ENCODE data around the gene SHROOM3.
"Not testable (repeated sequence)": the region's sequence is repeated elsewhere in the genome, so short reads cannot be mapped to it uniquely, and the experiment has no call there.

Gene SHROOM3

DNA sequence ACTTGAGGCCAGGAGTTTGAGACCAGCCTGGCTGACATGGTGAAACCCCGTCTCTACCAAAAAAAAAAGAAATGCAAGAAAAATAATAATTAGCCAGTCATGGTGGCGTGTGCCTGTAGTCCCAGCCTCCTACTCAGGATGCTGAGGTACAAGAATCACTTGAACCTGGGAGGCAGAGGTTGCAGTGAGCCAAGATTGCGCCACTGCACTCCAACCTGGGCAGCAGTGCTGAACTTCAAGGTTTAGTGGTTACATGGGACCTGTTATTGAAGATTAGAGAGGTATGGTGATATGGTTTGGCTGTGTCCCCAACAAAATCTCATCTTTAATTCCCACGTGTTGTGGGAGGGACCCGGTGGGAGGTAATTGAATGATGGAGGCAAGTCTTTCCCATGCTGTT lies 292.9 kb downstream of the SHROOM3 start:
- H3K27me3 Mint-ChIP-seq = peaks cover 18% of the 10 kb centered on the region
- H3K4me1 Mint-ChIP-seq = not testable (repeated sequence)

DNA sequence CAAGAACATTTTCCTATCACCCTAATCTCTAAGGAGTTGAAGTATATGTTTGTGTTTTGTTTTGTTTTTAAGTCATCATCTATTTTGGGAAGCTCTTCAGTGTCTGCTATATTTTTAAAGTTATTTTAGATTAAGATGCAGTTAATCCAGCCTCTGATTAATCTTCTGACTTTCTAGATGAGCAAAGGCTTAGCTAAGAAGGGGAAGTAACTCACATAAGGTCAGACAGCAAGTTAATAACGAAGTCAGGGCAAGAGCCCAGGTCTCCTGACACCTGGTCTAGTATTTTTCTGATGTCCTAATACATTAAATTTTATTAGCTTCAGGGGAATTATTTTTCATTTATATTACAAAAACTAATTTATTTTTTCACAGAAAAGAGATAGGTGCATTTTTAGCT lies 294.4 kb downstream of the SHROOM3 start:
- H3K36me3 Mint-ChIP-seq = no peaks in the 10 kb centered on the region
- H3K4me1 Mint-ChIP-seq = no peaks in the 10 kb centered on the region
- DNase-seq (ENCODE audit: low spot score in 2 of 2) (no peak), ATAC-seq (ENCODE audit: low read depth) (no peak)
- peaks cover 18% of the 10 kb centered on the region for H3K27me3 Mint-ChIP-seq
- no peak overlapping the region for H3K27ac Mint-ChIP-seq
- H3K9me3 Mint-ChIP-seq = no peaks in the 10 kb centered on the region
- H3K4me3 Mint-ChIP-seq = no peak overlapping the region

More for the DNA sequence above, 292.9 kb downstream of the SHROOM3 start:
- not testable (repeated sequence) for H3K36me3 Mint-ChIP-seq; H3K4me3 Mint-ChIP-seq; H3K27ac Mint-ChIP-seq; DNase-seq (ENCODE audit: low spot score in 2 of 2); H3K9me3 Mint-ChIP-seq; ATAC-seq (ENCODE audit: low read depth)

- H3K9me3 Mint-ChIP-seq = no peaks in the 10 kb centered on the region
- DNase-seq (ENCODE audit: low spot score in 2 of 2) (no peak), ATAC-seq (ENCODE audit: low read depth) (no peak)
- H3K27me3 Mint-ChIP-seq = peaks cover 18% of the 10 kb centered on the region
- no peaks in the 10 kb centered on the region for H3K4me1 Mint-ChIP-seq
- H3K4me3 Mint-ChIP-seq = no peak overlapping the region
- no peaks in the 10 kb centered on the region for H3K36me3 Mint-ChIP-seq
- no peak overlapping the region for H3K27ac Mint-ChIP-seq
Measured at GRCh38 chr4:76729980-76730379, 295.0 kb downstream of the SHROOM3 start.

DNA sequence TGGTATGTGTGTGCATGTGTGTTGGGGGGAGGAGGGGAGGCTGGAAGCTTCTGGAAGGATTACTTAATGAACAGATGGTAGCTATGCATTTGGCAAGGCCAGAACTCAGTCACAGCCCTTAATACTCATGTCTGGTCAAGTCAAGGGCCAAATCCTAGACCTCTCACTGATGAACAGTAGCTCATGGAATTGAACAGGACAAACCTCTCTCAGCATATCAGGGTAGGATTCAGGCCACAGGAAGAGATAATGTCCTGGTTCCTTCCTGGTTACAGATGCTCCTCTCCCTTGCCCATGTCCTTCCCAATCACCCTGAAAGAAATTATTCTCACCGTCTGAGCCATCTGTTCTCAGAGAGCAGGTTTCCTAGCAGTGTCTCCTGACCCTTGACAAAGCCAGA lies 297.2 kb downstream of the SHROOM3 start:
- Mint-ChIP-seq H3K27me3 (peaks cover 13% of the 10 kb centered on the region), H3K9me3 (no peaks in the 10 kb centered on the region), H3K4me3 (no peak overlapping the region), H3K36me3 (no peaks in the 10 kb centered on the region), H3K4me1 (no peaks in the 10 kb centered on the region), H3K27ac (no peak overlapping the region)
- no peak for DNase-seq (ENCODE audit: low spot score in 2 of 2)
- ATAC-seq (ENCODE audit: low read depth) = no peak

- Mint-ChIP-seq H3K27me3 (peaks cover 17% of the 10 kb centered on the region), H3K36me3 (no peaks in the 10 kb centered on the region), H3K9me3 (no peaks in the 10 kb centered on the region), H3K4me1 (no peaks in the 10 kb centered on the region), H3K4me3 (no peak overlapping the region), H3K27ac (no peak overlapping the region)
- no peak for ATAC-seq (ENCODE audit: low read depth)
- DNase-seq (ENCODE audit: low spot score in 2 of 2) = no peak
Measured at GRCh38 chr4:76733068-76733771, 298.2 kb downstream of the SHROOM3 start.

DNA sequence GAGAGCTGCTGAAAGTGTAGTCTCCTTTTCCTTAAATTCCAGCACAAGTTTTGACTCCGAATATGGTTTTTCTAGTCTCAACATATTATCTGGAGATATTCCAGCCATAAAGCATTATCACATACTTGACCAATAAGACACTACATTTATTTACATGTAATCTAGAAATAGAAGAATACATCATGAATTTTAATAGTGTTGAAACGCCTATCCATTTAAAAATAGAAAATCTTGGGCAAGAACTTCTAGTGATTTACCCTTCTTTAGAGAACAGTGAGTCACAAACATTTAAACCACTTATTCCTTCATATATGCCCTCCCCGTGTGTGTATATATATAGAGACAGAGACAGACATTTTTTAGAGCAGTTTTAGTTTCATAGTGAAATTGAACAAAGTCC lies 301.4 kb downstream of the SHROOM3 start:
- Mint-ChIP-seq H3K4me1 (no peaks in the 10 kb centered on the region), H3K27ac (no peak overlapping the region), H3K36me3 (no peaks in the 10 kb centered on the region), H3K27me3 (peaks cover 17% of the 10 kb centered on the region), H3K4me3 (no peak overlapping the region), H3K9me3 (no peaks in the 10 kb centered on the region)
- no peak for DNase-seq (ENCODE audit: low spot score in 2 of 2)
- ATAC-seq (ENCODE audit: low read depth) = no peak

DNA sequence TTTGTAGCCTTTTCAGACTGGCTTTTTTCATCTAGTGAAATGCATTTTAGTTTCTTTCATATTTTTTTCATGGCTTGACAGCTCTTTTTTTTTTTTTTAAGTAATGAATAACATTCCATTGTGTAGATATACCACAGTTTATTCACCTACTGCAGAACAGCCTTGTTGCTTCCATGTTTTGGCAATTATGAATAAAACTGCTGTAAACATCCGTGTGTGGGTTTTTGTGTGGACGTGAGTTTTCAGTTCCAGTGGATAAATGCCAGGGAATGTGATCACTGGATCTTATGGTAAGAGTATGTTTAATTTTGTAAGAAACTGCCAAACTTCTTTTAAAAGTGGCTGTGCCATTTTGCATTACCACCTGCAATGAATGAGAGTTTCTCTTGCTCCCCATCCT lies 302.2 kb downstream of the SHROOM3 start:
- Mint-ChIP-seq H3K4me3 (no peak overlapping the region), H3K27me3 (peaks cover 12% of the 10 kb centered on the region), H3K36me3 (no peaks in the 10 kb centered on the region), H3K4me1 (no peaks in the 10 kb centered on the region), H3K9me3 (no peaks in the 10 kb centered on the region), H3K27ac (no peak overlapping the region)
- ATAC-seq (ENCODE audit: low read depth) (no peak), DNase-seq (ENCODE audit: low spot score in 2 of 2) (no peak)

DNA sequence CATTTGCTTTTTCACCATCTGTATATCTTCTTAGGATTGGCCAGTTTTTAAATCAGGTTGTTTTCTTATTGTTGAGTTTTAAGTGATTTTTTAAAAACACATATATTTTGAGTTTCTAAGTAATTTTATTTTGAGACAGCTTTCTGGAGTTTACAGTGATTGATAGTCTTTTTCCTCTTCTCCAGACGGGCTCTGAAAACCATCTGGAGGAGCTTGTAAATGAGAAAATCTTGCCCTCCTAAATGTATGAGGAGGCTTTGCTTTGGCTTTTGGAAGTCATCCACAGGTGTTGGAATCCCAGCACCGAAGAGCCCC lies 302.7 kb downstream of the SHROOM3 start:
- Mint-ChIP-seq H3K36me3 (no peaks in the 10 kb centered on the region), H3K4me3 (no peak overlapping the region), H3K27me3 (peaks cover 11% of the 10 kb centered on the region), H3K4me1 (no peaks in the 10 kb centered on the region), H3K9me3 (no peaks in the 10 kb centered on the region), H3K27ac (no peak overlapping the region)
- ATAC-seq (ENCODE audit: low read depth) (no peak), DNase-seq (ENCODE audit: low spot score in 2 of 2) (no peak)

DNA sequence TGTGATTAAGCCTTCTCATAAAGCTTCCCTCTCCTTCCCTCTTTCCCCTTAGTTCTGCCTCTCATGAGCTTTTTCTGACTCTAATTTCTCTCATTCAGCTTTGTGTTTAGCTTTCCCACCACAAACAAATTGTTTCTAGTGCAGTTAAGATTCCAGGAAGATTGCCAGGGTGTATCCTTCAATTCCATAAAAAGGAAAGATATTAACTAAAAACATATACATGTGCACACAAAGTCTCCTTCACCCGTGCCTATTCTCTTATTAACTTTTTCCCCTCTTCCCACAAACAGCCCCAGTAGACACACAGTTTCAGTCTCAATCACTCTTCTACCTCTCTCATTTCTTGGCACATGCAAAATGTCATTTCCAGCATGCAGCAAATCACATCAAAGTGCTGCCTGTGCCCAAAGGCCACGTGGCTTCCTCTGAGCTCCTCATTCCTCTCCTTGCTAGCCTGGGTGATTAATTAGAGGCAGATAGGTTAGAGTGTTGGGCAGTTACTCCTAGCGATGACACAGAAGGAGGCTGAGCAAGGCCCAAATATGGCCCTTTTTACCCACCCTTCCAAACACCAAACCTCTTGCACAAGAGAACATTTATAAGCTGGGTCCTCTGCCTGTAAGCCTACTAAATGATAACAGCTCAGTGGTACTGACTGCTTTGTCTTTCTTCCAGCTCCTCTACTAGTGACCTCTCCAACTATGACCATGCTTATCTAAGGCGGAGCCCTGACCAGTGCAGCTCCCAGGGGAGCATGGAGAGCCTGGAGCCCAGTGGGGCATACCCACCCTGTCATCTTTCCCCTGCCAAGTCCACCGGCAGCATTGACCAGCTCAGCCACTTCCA lies 303.3 kb downstream of the SHROOM3 start:
- Mint-ChIP-seq H3K4me1 (no peaks in the 10 kb centered on the region), H3K4me3 (no peak overlapping the region), H3K36me3 (no peaks in the 10 kb centered on the region), H3K27me3 (peaks cover 11% of the 10 kb centered on the region), H3K27ac (no peak overlapping the region), H3K9me3 (no peaks in the 10 kb centered on the region)
- DNase-seq (ENCODE audit: low spot score in 2 of 2) (no peak), ATAC-seq (ENCODE audit: low read depth) (no peak)

- Mint-ChIP-seq H3K27ac (no peak overlapping the region), H3K27me3 (peaks cover 11% of the 10 kb centered on the region), H3K4me3 (no peak overlapping the region), H3K9me3 (no peaks in the 10 kb centered on the region), H3K4me1 (no peaks in the 10 kb centered on the region), H3K36me3 (no peaks in the 10 kb centered on the region)
- ATAC-seq (ENCODE audit: low read depth) (no peak), DNase-seq (ENCODE audit: low spot score in 2 of 2) (no peak)
Measured at GRCh38 chr4:76740192-76740591, 305.2 kb downstream of the SHROOM3 start.

DNA sequence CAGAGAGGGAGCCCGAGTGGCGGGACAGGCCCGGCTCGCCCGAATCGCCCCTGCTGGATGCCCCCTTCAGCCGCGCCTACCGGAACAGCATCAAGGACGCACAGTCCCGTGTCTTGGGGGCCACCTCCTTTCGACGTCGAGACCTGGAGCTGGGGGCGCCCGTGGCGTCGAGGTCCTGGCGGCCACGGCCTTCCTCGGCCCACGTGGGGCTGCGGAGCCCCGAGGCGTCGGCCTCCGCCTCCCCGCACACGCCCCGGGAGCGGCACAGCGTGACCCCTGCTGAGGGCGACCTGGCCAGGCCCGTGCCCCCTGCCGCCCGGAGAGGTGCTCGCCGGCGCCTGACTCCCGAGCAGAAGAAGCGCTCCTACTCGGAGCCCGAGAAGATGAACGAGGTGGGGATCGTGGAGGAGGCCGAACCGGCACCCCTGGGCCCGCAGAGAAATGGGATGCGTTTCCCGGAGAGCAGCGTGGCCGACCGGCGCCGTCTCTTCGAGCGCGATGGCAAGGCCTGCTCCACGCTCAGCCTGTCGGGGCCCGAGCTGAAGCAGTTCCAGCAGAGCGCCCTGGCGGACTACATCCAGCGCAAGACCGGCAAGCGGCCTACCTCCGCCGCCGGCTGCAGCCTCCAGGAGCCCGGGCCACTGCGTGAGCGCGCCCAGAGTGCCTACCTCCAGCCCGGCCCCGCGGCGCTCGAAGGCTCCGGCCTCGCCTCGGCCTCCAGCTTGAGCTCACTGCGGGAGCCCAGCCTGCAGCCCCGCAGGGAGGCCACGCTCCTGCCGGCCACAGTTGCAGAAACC lies 306.0 kb downstream of the SHROOM3 start:
- no peaks in the 10 kb centered on the region for H3K36me3 Mint-ChIP-seq
- H3K27me3 Mint-ChIP-seq = peaks cover 11% of the 10 kb centered on the region
- no peak for ATAC-seq (ENCODE audit: low read depth)
- no peaks in the 10 kb centered on the region for H3K4me1 Mint-ChIP-seq
- H3K9me3 Mint-ChIP-seq = no peaks in the 10 kb centered on the region
- no peak overlapping the region for H3K4me3 Mint-ChIP-seq
- no peak for DNase-seq (ENCODE audit: low spot score in 2 of 2)
- H3K27ac Mint-ChIP-seq = no peak overlapping the region

DNA sequence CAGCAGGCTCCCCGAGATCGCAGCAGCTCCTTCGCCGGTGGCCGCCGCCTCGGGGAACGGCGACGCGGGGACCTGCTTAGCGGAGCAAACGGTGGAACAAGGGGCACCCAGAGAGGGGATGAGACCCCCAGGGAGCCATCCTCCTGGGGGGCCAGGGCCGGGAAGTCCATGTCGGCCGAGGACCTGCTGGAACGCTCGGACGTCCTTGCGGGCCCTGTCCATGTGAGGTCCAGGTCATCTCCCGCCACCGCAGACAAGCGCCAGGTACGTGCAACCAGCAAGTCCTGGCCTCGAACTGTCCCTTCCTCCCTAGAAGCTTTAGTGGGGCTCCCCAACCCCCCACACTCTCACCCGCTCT lies 306.6 kb downstream of the SHROOM3 start:
- no peak for DNase-seq (ENCODE audit: low spot score in 2 of 2)
- H3K4me3 Mint-ChIP-seq = no peak overlapping the region
- ATAC-seq (ENCODE audit: low read depth) = no peak
- H3K36me3 Mint-ChIP-seq = no peaks in the 10 kb centered on the region
- H3K4me1 Mint-ChIP-seq = no peaks in the 10 kb centered on the region
- H3K27me3 Mint-ChIP-seq = peaks cover 10% of the 10 kb centered on the region
- no peaks in the 10 kb centered on the region for H3K9me3 Mint-ChIP-seq
- no peak overlapping the region for H3K27ac Mint-ChIP-seq

DNA sequence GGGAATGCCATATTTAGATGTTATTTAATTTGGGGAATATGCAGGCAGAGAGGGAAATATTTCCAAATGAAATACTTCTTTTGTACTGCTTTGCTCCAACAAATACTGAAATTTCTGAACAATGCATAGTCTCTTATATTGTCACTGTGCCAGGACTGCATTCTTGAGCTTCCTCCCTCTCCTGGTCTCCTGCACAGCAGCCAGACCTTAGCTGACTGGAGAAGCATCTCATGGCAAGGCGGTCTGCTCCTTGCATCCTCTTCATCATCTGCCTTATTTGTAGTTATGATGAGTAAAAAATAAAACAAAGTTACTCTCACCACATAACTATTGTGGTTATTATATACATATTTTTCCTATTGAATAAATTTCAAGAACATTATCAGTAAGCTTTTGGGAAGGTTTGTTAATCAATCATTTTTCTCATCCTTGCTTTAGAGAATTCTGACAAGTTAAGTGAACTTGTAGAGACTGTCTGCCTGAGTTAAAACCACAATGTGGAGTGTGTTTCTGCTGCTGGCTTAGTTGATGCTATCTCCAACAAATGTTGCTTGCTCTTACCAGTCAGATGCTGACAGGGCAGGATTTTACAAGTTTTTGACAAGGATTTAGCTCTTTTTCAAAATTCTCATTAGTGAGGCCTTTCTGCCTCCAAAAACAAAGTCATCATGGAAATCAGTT lies 309.4 kb downstream of the SHROOM3 start:
- H3K4me3 Mint-ChIP-seq = no peak overlapping the region
- ATAC-seq (ENCODE audit: low read depth) = no peak
- H3K27ac Mint-ChIP-seq = no peak overlapping the region
- no peak for DNase-seq (ENCODE audit: low spot score in 2 of 2)
- H3K4me1 Mint-ChIP-seq = no peaks in the 10 kb centered on the region
- H3K9me3 Mint-ChIP-seq = no peaks in the 10 kb centered on the region
- H3K27me3 Mint-ChIP-seq = peaks cover 7% of the 10 kb centered on the region
- no peaks in the 10 kb centered on the region for H3K36me3 Mint-ChIP-seq

- no peak for ATAC-seq (ENCODE audit: low read depth)
- Mint-ChIP-seq H3K27me3 (peaks cover 12% of the 10 kb centered on the region), H3K9me3 (no peaks in the 10 kb centered on the region), H3K27ac (no peak overlapping the region), H3K4me3 (no peak overlapping the region), H3K4me1 (no peaks in the 10 kb centered on the region), H3K36me3 (no peaks in the 10 kb centered on the region)
- DNase-seq (ENCODE audit: low spot score in 2 of 2) = no peak
Measured at GRCh38 chr4:76745240-76745639, 310.2 kb downstream of the SHROOM3 start.

Measured in memory B cell (primary cell).